Stimulated activated CD4-positive, alpha-beta T cell treated with anti-CD3 and anti-CD28 coated beads, Interleukin-15, amount 100 ng/mL, for 24 hours (primary cell): ENCODE measurements around the gene MBLAC2.

ENCODE experiments used
- DNase-seq: peaks from one replicate; pipeline ENCODE4 v3.0.0-alpha.2; 2020

The MBLAC2 gene

GRCh38 chr5:90474235-90475107 lies at the start of gene MBLAC2, which contains the start of gene POLR3G:
TSS of gene MBLAC2 (minus strand) at chr5:90474771. CDS start at chr5:90474292, 479 bp downstream.
TSS of gene POLR3G (plus strand) at chr5:90474864. CDS start at chr5:90485568, 10,704 bp downstream.
- DNase-seq = peak; percentile 96

GRCh38 chr5:90519081-90519480 lies 44.5 kb upstream of the MBLAC2 start:
- no peak for DNase-seq

- DNase-seq = no peak
Observed at GRCh38 chr5:90518661-90519060, 44.1 kb upstream of the MBLAC2 start.

GRCh38 chr5:90514520-90514919 lies 39.9 kb upstream of the MBLAC2 start:
- DNase-seq = no peak

- DNase-seq = no peak
Observed at GRCh38 chr5:90510438-90510837, 35.9 kb upstream of the MBLAC2 start.

GRCh38 chr5:90506221-90506620 lies 31.6 kb upstream of the MBLAC2 start:
- no peak for DNase-seq

- no peak for DNase-seq
Observed at GRCh38 chr5:90504743-90505142, 30.2 kb upstream of the MBLAC2 start.

- DNase-seq = no peak
Observed at GRCh38 chr5:90503596-90503995, 29.0 kb upstream of the MBLAC2 start.

- DNase-seq = no peak
Observed at GRCh38 chr5:90495146-90495545, 20.6 kb upstream of the MBLAC2 start.

- no peak for DNase-seq
Observed at GRCh38 chr5:90494043-90494442, 19.5 kb upstream of the MBLAC2 start.

GRCh38 chr5:90488791-90489190 lies 14.2 kb upstream of the MBLAC2 start:
- no peak for DNase-seq

- no peak for DNase-seq
Observed at GRCh38 chr5:90484540-90484939, 10.0 kb upstream of the MBLAC2 start.

- no peak for DNase-seq
Observed at GRCh38 chr5:90483206-90483605, 8.6 kb upstream of the MBLAC2 start.

GRCh38 chr5:90480699-90481098 lies 6.1 kb upstream of the MBLAC2 start:
- DNase-seq = no peak

GRCh38 chr5:90479611-90480385 lies 5.2 kb upstream of the MBLAC2 start:
- no peak for DNase-seq

GRCh38 chr5:90477621-90478215 lies 3.1 kb upstream of the MBLAC2 start:
- no peak for DNase-seq

- DNase-seq = no peak
Observed at GRCh38 chr5:90477073-90477472, 2.5 kb upstream of the MBLAC2 start.

GRCh38 chr5:90476391-90476790 lies 1.8 kb upstream of the MBLAC2 start:
- no peak for DNase-seq

- no peak for DNase-seq
Observed at GRCh38 chr5:90475436-90475980, 937 bp upstream of the MBLAC2 start.

- DNase-seq = peak; percentile 50
Observed at GRCh38 chr5:90473396-90474234, 956 bp downstream of the MBLAC2 start.

- DNase-seq = no peak
Observed at GRCh38 chr5:90472783-90473395, 1.7 kb downstream of the MBLAC2 start.

- DNase-seq = no peak
Observed at GRCh38 chr5:90461288-90461687, 13.3 kb downstream of the MBLAC2 start.
